IPS DF 4.7 (cell line): ENCODE measurements around the gene GNAI2.
"Not testable (repeated sequence)": the region's sequence is repeated elsewhere in the genome, so short reads cannot be mapped to it uniquely, and the experiment has no call there.

Source experiments
- DNase-seq: peaks from one replicate; pipeline ENCODE4 v3.0.0-alpha.2; 2013; ENCODE audit warnings: low spot score; ENCODE audit errors: extremely low read depth

GNAI2 gene

DNA sequence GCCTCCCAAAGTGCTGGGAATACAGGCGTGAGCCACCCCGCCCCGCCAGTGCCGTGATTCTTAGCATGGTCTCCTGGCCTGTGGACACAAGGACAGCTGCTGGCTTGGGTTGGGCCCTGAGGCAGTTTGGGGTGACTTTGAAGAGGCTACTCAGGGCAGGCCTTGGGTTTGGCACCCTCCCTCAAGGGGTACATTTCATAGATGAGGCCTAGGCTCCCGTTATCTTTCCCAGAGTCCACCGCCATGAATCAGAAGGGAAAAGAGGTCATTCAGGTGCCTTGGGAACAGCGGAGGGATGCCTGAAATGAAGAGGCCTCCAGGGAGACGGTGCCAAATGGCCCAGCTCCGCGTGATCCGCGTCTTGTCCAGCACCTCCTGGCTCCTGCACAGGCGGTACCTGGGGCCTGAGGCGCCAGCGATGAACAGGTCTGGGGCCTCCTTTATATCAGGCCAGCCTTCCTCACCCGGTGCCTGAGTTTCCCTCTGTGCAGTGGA is 9.3 kb downstream of the GNAI2 start:
- DNase-seq = no peak

- DNase-seq = no peak
Observed at GRCh38 chr3:50245831-50246516, 10.0 kb downstream of the GNAI2 start.

GRCh38 chr3:50246517-50246954 is 10.5 kb downstream of the GNAI2 start:
- DNase-seq = no peak

GRCh38 chr3:50248387-50248786 is 12.4 kb downstream of the GNAI2 start:
- DNase-seq = no peak

- DNase-seq = no peak
Observed at GRCh38 chr3:50249457-50249856, 13.5 kb downstream of the GNAI2 start.

DNA sequence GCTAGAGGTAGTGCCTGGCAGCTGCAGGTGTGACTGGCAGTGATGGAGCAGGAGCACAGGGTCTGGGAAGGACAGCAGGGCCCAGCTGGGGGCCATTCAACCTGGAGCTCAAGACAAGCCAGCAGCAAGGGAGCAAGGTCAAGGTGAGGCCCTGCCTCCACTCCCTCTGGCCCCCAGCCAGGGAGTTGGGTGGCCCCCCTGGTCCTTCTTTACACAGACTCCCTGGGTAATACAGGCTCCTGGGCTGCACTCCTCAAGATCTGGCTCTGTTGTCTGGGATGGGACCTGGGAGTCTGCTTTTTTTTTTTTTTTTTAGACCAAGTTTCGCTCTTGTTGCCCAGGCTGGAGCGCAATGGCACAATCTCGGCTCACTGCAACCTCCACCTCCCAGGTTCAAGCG is 14.5 kb downstream of the GNAI2 start:
- DNase-seq = no peak

GRCh38 chr3:50251220-50251619 is 15.2 kb downstream of the GNAI2 start:
- DNase-seq = no peak

DNA sequence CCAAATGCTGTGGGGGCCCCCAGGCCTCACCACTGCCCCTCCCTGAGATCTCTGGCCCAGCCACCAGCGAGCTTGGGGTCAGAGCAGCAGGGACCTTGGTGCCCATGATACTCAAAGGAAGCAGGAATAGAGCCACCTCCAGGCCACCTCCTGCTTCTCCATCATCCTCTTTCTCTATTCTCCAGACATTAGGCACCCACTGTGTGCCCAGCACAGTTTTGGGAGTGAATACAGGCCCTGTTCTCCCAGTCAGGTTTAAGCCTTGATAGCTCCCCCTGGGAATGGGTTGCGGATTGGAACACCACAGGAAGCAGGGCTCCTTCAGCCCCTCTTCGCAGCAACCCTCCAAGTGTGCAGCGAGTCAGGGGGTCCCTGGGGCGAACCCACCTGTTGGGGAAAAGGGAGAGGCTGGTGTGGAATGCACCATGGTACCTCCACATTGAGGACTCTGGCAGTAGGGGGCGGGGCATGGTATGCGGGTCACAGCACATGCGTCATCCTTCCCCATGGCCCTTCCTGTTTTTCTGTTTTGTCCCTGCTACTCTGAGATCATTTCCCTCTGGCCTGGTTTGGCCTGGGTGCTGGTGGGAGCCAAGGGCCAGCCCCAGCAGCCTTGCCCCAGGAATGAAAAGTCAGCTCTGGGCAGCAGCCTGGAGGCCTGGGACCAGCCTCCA is 18.7 kb downstream of the GNAI2 start:
- DNase-seq = no peak

- no peak for DNase-seq
Observed at GRCh38 chr3:50255251-50255615, 19.2 kb downstream of the GNAI2 start.

DNA sequence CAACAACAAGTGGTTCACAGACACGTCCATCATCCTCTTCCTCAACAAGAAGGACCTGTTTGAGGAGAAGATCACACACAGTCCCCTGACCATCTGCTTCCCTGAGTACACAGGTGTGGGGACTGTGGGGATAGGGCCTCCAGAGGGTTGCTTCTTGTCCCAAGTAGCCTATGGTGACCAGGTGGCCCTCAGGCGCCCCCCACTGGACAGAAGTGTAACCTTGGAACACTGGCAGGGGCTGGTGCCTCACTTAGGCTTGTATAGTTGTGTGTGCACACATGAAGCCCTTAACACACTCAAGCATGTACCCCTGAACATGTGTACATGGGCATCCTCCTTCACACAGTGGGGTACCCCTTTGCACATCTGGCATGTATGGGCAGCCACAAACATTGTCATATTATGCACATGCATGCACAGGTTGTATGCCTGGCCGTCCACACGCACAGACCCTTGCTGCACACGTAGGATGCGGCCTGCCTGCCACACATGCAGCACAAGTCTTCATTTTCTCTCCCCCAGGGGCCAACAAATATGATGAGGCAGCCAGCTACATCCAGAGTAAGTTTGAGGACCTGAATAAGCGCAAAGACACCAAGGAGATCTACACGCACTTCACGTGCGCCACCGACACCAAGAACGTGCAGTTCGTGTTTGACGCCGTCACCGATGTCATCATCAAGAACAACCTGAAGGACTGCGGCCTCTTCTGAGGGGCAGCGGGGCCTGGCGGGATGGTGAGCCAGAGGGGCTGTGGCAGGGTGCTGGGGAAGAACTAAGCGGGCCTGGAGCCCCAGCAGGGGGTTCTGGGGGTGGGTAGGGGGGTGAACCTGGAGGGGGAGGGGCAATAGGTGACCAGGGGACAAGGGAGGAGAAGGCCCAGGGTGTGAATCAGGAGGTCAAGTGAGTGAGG is 21.2 kb downstream of the GNAI2 start:
- DNase-seq = no peak

GRCh38 chr3:50258029-50258680 is 22.2 kb downstream of the GNAI2 start:
- DNase-seq = no peak

DNA sequence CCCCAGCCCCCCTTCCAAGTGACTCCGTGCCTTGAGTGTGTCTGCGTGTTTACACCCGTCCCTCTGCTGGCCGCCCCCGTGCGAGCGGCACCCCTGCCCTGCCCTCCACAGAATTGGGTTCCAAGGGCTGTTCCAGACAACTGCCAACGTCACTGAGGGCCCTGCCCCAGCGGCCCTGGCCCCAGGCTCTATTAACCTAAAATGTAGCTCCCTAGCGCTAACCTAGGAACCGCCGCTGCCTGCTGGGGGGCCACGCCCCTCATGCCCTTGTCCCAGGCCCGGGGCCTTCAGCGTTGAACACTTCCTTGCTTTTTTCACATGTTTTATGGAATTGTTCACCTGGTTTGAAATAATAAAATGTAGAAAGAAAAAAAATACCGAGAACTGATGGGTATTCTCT is 23.0 kb downstream of the GNAI2 start:
- DNase-seq = no peak

DNA sequence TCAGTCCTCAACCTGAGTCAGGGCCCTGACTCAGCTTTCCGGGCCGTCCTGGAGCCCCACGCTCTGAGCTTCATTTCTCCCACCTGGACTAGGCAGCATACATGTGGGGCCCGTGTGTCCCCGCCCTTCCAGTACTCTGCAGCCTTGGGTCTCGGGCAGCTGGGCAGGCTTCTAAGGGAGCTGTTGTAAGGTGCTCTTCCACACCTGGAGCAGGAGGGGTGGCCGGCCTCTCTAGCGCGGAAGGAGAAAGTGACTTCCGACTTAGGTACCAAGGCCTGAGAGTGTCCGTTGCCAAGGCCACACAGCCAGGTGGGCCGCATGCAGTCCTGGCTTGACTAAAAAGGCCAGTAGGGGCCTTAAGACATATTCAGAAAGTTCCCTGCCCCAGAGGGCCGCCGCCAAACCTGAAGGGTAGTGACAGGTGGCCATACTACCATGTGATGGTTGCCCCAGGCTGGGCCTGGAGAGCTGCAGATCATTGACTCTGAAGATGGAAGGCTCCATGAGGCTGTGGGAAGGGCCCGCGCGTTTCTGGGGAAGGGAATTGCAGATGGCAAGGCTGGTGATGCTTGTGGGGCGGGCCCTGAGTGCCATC is 23.5 kb downstream of the GNAI2 start:
- no peak for DNase-seq

DNA sequence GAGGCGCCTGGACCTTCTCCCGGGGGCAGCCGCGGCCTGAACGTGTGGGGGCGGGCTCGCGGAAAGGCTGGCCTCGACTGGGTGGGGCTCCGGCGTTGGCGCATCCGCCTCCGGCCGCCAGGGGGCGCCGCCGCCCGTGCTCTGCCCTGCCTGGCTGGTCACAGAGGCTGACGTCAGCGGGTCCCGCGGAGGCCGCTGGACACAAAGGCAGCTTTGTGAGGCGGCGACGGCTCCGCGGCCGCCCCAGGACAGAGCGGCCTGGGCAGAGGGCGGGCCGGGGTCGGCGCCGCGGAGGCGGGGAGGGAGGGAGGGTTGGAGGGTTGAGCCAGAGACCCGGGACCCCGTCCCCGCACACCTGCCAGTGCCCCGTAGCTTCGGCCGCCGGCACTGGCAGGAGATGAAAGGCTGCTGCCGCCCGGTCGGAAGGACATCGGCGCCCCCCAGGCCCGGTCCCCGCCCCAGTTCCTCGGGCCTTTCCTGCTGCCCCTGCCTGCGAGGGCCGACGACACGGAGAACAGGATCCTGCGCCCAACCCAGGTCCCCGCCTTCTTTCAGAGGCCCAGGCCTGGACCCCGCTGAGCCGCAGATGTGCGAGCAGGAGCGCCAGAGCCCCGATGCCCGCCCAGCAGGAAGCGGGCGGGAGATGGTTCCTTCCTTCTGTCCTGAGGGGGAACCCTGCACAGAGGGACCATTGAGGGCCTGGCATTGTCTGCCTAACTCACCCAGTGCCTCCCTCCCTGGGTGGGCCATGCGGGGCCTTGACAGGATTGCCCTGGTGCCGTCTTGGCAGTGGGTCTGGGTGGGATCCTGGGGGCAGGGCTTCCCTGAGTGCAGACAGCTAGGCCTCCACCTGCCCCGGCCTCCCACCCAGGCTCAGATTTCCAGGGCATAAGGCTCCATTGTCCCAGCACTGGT is 24.3 kb downstream of the GNAI2 start:
- no peak for DNase-seq

- no peak for DNase-seq
Observed at GRCh38 chr3:50260942-50261441, 25.0 kb downstream of the GNAI2 start.

GRCh38 chr3:50261505-50261904 is 25.5 kb downstream of the GNAI2 start:
- DNase-seq = no peak

DNA sequence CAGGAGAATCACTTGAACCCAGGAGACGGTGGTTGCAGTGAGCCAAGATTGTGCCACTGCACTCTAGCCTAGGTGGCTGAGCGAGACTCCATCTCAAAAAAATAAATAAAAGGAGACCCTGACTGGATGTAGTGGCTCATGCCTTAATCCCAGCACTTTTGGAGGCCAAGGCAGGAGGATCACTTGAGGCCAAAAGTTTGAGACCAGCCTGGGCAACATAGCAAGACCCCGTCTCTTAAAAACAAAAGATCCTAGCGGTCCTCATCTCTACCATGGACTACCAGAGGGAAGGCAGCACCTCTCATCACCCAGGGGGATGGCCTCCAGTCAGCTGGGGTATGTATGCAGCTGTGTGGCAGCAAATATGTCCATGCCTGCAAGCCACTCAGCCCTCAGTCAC is 26.2 kb downstream of the GNAI2 start:
- not testable (repeated sequence) for DNase-seq

DNA sequence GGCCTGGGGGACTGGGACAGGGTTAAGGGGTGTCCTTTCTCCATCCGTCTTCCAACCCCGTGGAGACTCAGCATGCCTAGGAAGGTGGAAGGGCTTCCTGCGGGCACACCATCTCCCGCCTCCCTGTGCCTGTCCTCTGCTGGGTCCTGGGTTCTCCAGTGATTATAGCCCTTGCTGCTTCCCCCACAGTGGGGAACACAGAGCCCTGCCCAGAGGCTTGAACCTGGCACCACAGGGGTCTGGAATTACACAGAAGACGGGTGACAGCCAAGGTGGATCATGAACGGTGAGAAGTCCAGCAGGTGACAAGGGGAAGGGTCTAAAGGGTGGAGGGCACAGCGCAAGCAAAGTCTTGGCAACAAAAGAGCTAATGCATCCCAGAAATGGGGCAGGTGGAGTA is 26.8 kb downstream of the GNAI2 start:
- no peak for DNase-seq

DNA sequence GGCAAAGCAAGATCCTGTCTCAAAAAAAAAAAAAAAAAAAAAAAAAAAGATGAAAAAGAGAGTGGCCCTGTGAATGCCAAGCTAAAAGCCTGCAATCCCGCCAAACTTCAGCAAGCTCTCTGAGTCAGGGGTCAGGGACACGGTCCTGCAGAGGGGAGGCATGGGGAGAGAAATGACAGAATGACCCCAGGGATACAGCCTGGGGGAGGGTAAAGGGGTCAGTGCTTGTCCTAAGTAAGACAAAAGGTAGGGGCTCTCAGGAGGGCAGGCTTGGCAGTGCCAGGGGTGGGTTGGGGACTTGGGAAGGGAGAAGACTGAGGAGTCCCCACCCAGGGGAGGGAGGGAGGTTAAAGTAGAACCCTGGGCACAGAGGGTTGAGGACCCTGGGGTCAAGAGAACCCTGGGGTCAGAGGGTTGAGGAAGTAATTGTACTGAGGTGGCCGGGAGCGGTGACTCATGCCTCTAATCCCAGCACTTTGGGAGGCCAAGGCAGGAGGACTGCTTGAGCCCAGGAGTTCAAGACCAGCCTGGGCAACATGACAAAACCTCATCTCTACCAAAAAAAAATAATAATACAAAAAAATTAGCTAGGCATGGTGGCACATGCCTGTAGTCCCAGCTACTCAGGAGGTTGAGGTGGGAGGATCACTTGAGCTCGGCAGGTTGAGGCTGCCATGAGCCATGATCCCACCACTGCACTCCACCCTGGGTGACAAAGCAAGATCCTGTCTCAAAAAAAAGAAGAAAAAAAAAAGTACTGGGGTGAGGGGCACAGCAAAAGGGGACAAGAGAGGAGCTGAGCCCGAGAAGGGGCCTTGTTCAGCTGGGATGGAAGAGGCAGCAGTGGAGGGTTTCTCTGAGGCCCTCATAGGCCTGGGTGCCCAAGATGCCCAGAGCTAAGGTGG is 27.7 kb downstream of the GNAI2 start:
- no peak for DNase-seq
